SK-N-MC (cell line): Measurements from ENCODE around the gene CLHC1.

Experiments used
- EZH2 ChIP-seq: fragments of 200-600 bp; sonication (generic); IDR thresholded peaks from one replicate; pipeline ENCODE4 v1.6.1; 2017; ENCODE audit warnings: antibody characterized with exemption
- POLR2AphosphoS5 ChIP-seq: IDR thresholded peaks from 2 replicates; pipeline ENCODE4 v1.6.1; 2012; ENCODE audit warnings: mild to moderate bottlenecking, low read depth, low read length, borderline replicate concordance

- TF ChIP-seq POLR2AphosphoS5, result no peak
- TF ChIP-seq EZH2, result no peak
Observed at GRCh38 chr2:55268288-55268906, 36.3 kb upstream of the CLHC1 start.
